ENCODE measurements around the gene ENTR1. TPM values are rescaled to one million over a fixed set of nuclear protein-coding genes. Genes with fewer than 3 reads are reported as not detected.
A peak's percentile ranks its signal among the peaks of the same experiment; 100 is the strongest.

ENTR1 gene
- total and polyA plus RNA-seq, 12 donors = 11.5 to 26.9 (median 15.8) TPM

- Histone ChIP-seq H3K27ac (no peak overlapping the region), H3K36me3 (peaks cover 0 to 70% (median 12%) of the 10 kb centered on the region in 9 donors), H3K4me1 (peaks cover 0 to 15% (median 3%) of the 10 kb centered on the region in 9 donors), H3K9me3 (no peaks in the 10 kb centered on the region), H3K27me3 (no peaks in the 10 kb centered on the region), H3K4me3 (no peak overlapping the region)
- intact Hi-C loops (cut with DNase I) = no loop called here
- WGBS, 2 donors = 92 to 95% methylated on average over 11 of the region's 11 CpGs
- TF ChIP-seq CTCF (IDR thresholded peaks at IDR 0.05) = no peak
- no peak for ATAC-seq
- no peak for DNase-seq
Measured at GRCh38 chr9:136379401-136379800, 31.0 kb downstream of the ENTR1 start.

DNA sequence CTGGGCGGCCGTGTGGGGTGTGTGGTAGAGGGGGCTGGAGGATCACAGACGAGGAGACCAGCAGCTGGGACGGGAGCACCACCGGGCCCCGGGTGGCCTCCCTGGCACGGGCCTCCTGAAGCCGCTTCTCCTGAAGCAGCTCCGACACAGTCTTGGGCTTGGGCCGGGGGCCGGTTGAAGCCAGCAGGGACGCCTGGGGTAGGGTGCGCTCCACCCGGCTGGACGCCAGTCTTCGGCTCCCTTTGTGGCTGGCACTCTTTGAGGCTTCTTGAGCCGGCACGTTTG, 31.5 kb downstream of the ENTR1 start:
- no peak for TF ChIP-seq CTCF (IDR thresholded peaks at IDR 0.05)
- ATAC-seq = no peak
- no peaks in the 10 kb centered on the region for H3K27me3 ChIP-seq

DNA sequence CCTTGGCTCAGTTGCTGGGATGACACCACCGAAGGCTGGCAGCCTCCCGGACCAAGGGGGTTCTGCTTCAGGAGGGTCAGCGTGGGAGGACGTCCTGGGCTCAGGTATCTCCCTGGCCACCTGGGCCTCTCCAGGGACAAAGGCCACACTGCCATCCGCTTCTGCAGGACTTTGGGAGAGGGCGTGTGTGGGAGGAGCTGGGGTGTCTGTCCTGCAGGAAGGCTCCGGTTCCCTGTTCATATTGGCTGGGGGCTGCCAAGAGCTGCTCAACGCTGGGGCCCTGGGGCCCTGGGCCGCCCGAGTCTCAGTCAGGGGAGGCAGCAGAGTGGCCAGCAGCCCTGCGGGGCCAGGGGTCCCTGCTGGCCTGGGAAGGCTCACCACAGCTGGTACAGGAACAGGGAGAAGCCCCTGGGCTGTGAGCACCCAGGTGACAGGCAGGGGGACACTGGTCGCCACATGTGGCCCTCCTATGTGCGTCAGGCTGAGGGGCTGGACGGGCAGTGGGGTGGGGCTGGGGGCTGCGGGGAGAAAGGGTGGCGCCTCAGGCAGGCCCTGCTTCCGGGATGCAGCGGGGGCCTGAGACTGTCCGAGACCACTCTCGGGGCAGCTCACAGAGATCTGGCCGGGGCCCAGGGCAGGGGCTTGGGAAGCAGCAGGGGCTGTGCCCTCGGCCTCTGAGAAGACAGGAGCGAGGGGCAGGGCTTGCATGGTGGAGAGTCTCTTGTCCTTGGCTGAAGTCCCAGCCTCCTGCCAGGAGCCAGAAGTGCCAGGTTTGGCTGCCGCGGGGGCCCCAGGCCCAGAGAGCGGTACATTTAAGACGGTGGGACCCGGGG, 32.0 kb downstream of the ENTR1 start:
- Histone ChIP-seq H3K27ac (no peak overlapping the region), H3K36me3 (peaks cover 0 to 61% (median 7%) of the 10 kb centered on the region in 9 donors), H3K9me3 (no peaks in the 10 kb centered on the region), H3K4me3 (no peak overlapping the region), H3K4me1 (peaks cover 0 to 18% (median 4%) of the 10 kb centered on the region in 9 donors), H3K27me3 (no peaks in the 10 kb centered on the region)
- 75 to 81% methylated on average over 28 of the region's 28 CpGs for WGBS, 2 donors
- intact Hi-C loops (cut with DNase I) = no loop called here
- TF ChIP-seq CTCF (IDR thresholded peaks at IDR 0.05) = no peak
- no peak for DNase-seq
- ATAC-seq = peak in 4 of 8 donors; percentile 4 to 37 (median 8)

More for the DNA sequence above, 31.5 kb downstream of the ENTR1 start:
- WGBS, 2 donors = 81 to 85% methylated on average over 17 to 18 of the region's 18 CpGs
- peaks cover 0 to 65% (median 8%) of the 10 kb centered on the region in 9 donors for H3K36me3 ChIP-seq
- H3K27ac ChIP-seq = no peak overlapping the region
- H3K9me3 ChIP-seq = no peaks in the 10 kb centered on the region
- intact Hi-C loops (cut with DNase I) = no loop called here
- peaks cover 0 to 15% (median 3%) of the 10 kb centered on the region in 9 donors for H3K4me1 ChIP-seq
- no peak overlapping the region for H3K4me3 ChIP-seq
- no peak for DNase-seq

DNA sequence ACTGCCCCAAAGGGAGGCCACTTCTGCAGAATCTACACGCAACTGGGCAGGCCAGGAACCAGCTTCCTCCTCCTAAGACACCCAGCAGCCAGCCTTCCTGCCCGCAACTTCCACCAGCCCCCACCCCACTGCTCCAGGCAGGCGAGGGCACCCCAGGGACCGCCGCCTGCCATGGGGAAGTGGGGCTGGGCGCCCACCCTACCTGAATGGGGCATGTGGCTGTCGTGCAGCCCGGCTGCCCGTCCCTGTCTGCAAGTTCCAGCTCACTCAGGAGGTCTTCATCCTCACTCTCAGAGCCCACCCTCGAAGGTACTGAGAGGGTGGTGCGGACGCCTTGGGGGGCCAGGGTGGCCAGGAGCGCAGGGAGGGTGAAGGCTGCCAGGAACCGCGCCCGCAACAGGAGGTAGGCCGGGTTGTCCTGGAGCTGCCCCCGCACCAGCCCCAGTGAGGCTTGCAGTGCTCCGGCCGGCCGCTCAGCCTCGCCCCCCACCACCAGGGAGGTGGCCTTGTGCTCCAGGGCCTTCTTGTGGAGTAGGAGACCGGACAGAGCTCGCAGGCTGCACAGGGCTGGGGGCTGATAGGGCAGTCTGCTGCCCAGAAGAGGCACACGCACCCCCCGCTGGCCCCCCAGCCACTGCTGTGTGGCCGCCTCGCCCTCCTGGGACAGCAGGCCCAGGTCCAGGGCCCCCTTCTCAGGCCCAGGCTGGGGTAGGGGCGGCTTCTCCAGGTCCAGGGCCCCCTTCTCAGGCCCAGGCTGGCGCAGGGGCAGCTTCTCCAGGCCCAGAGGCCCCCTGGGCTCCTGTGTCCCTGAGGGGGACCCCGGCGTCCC, 32.9 kb downstream of the ENTR1 start:
- no peak overlapping the region for H3K27ac ChIP-seq
- intact Hi-C loops (cut with DNase I) = no loop called here
- ATAC-seq (peak in 1 of 8 donors; percentile 3), DNase-seq (no peak)
- H3K36me3 ChIP-seq = peaks cover 0 to 53% (median 7%) of the 10 kb centered on the region in 9 donors
- H3K4me3 ChIP-seq = no peak overlapping the region
- 86 to 91% methylated on average over 30 to 32 of the region's 32 CpGs for WGBS, 2 donors
- H3K27me3 ChIP-seq = no peaks in the 10 kb centered on the region
- peaks cover 0 to 26% (median 6%) of the 10 kb centered on the region in 9 donors for H3K4me1 ChIP-seq
- TF ChIP-seq CTCF (IDR thresholded peaks at IDR 0.05) = no peak
- H3K9me3 ChIP-seq = no peaks in the 10 kb centered on the region

All from heart right ventricle (tissue), 16 donors.